ENCODE results near the gene GPR87.

DNA sequence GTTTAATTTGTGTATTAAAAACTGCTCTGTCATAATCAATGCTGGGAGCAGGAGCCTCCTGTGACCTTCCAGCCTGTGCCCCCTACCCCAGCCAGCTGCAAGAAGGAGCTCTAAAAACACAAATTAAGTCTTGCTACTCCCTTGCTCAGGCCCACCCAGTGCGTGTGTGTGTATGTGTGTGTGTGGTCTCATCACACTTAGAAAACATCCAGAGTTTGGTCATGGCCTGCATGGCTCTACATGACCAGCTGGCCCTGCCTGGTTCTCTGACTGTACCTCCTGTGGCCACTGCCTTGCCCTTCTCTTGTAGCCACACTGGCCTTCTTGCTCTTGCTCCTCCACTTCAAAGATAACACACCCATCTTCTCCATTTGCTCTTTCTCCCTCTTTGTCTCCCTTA lies 52.0 kb downstream of the GPR87 start:
- TF ChIP-seq, protein P1, sequence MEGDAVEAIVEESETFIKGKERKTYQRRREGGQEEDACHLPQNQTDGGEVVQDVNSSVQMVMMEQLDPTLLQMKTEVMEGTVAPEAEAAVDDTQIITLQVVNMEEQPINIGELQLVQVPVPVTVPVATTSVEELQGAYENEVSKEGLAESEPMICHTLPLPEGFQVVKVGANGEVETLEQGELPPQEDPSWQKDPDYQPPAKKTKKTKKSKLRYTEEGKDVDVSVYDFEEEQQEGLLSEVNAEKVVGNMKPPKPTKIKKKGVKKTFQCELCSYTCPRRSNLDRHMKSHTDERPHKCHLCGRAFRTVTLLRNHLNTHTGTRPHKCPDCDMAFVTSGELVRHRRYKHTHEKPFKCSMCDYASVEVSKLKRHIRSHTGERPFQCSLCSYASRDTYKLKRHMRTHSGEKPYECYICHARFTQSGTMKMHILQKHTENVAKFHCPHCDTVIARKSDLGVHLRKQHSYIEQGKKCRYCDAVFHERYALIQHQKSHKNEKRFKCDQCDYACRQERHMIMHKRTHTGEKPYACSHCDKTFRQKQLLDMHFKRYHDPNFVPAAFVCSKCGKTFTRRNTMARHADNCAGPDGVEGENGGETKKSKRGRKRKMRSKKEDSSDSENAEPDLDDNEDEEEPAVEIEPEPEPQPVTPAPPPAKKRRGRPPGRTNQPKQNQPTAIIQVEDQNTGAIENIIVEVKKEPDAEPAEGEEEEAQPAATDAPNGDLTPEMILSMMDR (IDR thresholded peaks at IDR 0.05) = no peak
- TF ChIP-seq ZFX (IDR thresholded peaks at IDR 0.05; ENCODE audit: borderline replicate concordance) = no peak
